ENCODE results near the gene CRNN.

CRNN gene

GRCh38 chr1:152413909-152414308 lies at the start of gene CRNN:
TSS of gene CRNN (minus strand) at chr1:152414263. CDS start at chr1:152412233, 2,030 bp downstream.
- DNase-seq = no peak

DNA sequence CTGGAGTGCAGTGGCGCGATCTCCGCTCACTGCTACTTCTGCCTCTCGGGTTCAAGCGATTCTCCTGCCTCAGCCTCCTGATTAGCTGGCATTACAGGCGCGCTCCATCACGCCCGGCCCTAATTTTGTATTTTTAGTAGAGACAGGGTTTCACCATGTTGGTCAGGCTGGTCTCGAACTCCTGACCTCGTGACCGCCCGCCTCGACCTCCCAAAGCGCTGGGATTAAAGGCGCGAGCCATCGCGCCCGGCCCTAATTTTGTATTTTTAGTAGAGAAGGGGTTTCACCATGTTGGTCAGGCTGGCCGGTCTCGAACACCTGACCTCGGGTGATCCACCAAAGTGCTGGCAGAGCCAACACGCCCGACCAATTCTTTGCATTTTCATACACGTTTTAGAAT lies 48.6 kb upstream of the CRNN start:
- DNase-seq = no peak

- no peak for DNase-seq
Observed at GRCh38 chr1:152461544-152461943, 47.5 kb upstream of the CRNN start.

DNA sequence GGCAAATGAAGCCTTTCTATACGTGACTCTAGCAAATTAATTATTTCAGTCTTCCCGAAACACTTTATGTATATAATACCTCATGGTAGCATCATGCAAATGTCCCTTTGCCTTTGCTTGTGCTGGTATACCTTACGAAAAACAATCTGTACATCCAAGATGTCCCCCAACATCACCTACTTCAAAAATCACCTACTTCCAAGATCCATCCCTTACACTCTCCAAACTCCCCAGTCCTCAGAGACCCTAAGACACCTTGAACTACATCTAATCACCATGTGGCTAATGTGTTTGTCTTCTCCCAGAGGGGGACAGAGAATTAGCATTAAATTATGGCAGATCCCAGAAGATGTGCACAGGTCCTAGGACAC lies 46.5 kb upstream of the CRNN start:
- no peak for DNase-seq

- DNase-seq = peak; percentile 30
Observed at GRCh38 chr1:152459596-152460528, 45.8 kb upstream of the CRNN start.

GRCh38 chr1:152458384-152459185 lies 44.5 kb upstream of the CRNN start:
- DNase-seq = peak; percentile 77

DNA sequence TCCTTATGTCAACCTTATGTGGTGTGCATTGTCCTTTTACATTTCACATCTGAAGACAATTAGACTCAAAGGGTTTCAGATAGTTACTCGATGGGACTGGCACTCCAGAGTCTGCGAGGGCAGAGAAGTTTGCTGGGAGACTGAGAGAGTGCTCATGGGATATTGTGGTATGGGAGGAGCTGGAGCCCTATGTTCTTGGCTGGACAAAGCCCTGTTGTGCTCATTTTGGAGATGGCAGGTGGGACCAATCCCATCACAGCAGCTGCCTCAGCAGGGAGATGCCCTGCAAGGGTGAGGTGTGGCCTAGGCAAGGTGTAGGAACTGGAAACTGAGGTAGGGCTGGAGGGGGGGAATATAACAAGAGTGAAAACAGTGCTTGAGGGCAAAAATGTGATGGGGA lies 43.5 kb upstream of the CRNN start:
- no peak for DNase-seq

DNA sequence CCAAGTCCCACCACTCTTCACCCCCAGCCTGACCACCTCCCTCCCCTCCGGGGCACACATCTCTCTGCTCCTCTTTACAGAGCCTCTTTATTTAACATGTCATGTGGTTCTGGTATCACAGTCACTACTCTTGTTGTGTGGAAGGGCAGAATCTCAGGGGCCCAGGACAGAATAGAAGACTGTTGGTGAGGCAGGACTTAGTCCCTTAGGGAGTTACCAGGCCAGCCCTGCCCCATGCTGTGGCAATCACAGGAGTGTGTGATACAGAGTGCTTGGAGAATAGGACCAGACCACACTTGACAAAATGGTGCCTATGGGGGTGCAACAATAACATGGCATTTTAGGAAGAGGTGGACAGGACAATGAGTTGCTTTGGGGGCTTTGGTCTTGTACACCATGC lies 43.0 kb upstream of the CRNN start:
- no peak for DNase-seq

- no peak for DNase-seq
Observed at GRCh38 chr1:152451254-152451653, 37.2 kb upstream of the CRNN start.

- DNase-seq = no peak
Observed at GRCh38 chr1:152449661-152450060, 35.6 kb upstream of the CRNN start.

GRCh38 chr1:152448496-152448895 lies 34.4 kb upstream of the CRNN start:
- no peak for DNase-seq

- DNase-seq = no peak
Observed at GRCh38 chr1:152448095-152448494, 34.0 kb upstream of the CRNN start.

DNA sequence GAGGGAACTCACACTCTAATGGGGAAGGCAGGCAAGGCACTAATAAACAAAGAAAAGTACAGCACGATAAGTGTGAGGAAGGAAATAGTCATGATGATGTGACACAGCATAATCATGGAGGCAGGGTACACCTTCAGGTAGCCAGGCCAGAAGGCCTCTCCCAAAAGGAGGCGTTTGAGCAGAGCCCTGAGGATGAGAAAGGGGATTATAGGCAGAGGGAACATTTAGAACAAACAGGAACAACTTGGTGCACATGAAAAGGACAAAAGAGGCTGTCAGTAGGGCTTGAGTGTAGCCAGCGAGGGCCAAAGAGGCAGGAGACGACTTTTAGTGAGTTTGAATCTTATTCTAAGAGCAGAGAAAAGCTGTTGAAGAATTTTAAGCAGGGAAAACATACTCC lies 33.4 kb upstream of the CRNN start:
- no peak for DNase-seq

DNA sequence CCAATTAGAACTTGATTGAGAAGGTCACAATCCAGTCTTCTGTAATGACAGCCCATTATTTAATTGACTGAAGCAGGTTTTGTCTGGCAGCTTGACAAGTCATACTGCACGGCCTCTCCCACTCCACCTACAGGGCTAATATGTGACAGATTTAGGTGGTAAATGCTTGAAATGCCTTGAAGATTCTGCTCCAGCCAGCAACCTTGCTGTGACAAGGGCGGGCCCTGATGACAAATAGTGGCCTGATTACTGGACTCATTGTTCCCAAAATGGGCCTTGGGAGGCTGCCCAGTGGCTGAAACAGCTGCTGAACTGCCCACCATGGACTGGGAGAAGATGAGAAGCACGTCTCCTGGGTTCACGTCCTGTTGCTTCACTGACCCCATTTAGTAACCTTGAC lies 30.0 kb upstream of the CRNN start:
- no peak for DNase-seq

- DNase-seq = peak; percentile 30
Observed at GRCh38 chr1:152442765-152443164, 28.7 kb upstream of the CRNN start.

GRCh38 chr1:152442301-152442700 lies 28.2 kb upstream of the CRNN start:
- no peak for DNase-seq

DNA sequence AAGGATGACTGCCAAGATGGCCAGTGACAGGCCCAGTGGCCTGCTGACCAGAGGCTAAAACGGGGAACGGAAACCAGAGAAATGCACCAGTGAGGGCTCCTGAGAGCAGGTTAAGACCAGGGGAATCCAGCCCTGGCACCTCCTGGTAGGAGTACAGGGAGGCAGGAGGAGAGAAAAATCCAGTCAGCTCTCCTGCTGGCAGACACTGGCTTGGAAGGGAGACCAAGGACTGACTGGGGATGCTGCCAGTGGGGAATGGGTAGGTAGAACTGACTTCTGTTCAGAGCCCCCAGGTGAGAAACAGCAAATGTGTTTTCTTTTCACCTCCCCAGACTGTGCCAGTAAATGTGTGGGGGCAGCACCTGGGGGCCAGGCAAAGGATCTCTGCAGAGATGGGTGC lies 27.7 kb upstream of the CRNN start:
- DNase-seq = no peak

DNA sequence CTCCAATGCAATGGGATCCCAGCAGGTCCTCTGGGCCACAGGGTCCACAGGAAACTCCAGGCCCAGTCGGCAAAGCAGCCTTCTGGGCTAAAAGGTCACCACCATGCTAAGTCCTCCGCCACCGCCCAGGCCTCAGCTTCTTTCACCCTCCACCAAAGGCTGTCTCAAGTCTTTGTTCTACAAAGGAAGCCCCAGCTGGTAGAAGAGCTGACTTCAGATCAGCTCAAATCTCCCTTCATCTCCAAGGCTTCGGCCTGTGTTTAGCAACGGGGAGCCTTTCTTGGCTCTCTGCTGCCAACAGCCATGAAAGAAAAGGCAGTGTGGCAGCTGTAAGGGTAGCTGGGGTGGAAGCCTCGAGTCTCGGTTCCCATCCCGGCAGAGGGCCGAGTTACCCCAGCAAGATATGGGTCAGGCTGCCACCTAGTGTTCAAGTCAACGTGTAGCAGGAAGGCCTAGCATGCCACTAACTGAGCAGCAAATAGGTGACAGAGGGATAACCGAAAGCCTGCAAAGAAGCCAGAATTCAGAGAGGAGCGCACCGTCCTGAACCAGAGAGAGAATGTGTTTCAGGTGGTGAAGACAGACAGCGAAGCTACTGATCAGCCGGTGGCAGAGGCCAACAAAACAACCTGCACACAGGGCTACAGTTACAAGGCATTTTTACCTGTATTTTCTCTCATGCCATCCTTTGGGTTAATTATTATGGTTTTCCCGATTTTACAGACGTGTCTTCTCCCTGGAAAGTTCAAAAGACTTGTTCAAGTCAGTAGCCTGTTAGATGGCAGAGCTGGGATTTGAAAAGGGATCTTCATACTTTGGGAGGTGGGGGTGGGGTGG lies 26.8 kb upstream of the CRNN start:
- peak; percentile 69 for DNase-seq

DNA sequence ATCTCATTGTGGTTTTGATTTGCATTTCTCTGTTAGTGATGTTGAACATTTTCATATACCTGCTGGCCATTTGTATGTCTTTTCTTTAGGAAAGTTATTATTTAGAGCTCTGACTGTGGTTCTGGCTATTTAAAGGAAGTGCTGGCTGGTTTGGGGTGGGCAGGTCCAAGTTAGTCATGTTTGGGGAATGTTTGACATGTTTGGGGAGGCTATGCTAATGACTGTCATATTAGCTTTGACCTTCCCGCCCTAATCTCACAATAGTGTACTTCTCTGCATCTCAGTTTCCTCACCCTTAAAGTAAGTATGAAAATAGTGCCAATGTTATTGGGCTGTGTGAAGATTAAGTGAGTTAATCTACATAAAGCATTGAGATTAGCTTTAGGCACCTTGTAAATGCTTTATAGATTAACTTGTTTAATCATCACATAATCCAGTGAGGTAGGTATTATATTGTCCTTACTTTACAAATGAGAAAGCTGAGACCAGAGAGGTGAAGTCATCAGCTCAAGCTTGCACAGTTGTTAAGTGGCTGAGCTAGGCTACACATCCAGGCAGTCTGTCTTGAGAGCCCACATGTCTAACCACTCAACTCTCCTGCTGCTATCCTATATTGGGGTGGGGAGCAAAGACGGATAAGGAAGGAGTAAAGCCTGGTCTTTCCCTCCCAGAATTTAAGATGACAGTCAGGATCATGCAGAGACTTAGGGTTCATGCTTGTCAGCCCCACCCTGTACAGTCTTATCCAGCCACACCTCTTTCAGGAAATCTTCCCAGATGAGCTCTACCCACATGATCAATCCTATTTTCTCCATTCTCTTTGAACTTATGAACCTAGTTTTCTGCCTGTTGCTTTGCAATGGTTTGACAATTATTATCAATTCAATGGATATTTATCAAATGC lies 22.8 kb upstream of the CRNN start:
- no peak for DNase-seq

- DNase-seq = no peak
Observed at GRCh38 chr1:152427458-152427857, 13.4 kb upstream of the CRNN start.

GRCh38 chr1:152426731-152427130 lies 12.7 kb upstream of the CRNN start:
- no peak for DNase-seq

GRCh38 chr1:152419917-152420316 lies 5.9 kb upstream of the CRNN start:
- DNase-seq = no peak
